Astrocyte of the cerebellum (primary cell): ENCODE measurements around the gene TLE4.
A peak's percentile ranks its signal among the peaks of the same experiment; 100 is the strongest.
"Not testable (repeated sequence)": the region's sequence is repeated elsewhere in the genome, so short reads cannot be mapped to it uniquely, and the experiment has no call there.

Source experiments
- DNase-seq: peaks from one replicate; pipeline ENCODE4 v3.0.0-alpha.2; 2011; ENCODE audit warnings: low read depth
- H3K4me3 ChIP-seq: 2 replicates; pipeline ENCODE4 v1.5.1; 2011; ENCODE audit warnings: mild to moderate bottlenecking, low read depth, low read length, moderate library complexity
- in situ Hi-C: cut with HindIII; loops from 2 replicates; pipeline ENCODE4 v1.10.0; 2017; ENCODE audit warnings: low sequenced_read_pairs
- TF ChIP-seq, protein P1 (sequence below): IDR thresholded peaks from 2 replicates; pipeline ENCODE4 v1.5.1; 2012; ENCODE audit warnings: low read length, low read depth, moderate library complexity, mild to moderate bottlenecking; ENCODE audit errors: missing control alignments

TLE4 gene

DNA sequence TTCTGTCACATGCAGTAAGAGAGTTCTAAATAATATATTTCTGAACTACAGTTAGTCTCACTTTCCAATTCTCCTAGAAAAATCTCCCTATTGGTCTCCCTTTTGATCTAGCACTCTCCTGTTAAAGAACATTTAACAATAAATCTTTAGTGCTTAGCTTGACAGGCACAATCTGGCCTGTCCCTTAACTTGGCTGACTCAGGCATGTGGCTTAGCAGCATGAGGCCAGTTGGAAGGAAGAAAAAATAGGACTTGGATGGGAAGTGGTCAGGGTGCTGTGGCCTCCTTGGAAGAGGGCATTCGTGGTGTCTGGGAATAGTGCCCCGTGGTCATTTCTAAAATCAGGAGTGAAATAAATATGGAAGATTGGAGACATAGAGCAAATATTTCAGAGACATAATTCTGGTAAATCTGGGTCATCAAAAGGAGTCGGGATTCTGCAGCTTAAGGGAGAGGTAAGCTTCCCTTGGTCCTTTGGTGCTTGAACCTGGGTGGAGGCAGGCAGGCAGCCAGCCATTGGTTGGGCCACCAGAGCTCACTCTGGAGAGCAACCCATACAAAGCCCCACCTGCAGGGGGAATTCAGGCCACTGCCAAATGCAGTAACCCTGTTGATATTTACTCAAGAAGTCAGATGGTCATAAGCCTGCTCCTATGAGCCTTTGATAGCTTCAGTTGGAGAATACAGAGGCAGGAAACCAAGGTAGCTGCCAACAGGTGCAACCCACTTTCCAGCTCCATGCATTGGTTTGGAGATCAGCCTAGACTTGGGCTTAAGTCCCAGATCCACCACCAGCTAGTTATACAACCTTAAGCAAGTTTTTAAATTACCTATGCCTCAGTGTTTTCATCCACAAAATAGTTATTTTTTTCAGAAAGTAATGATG lies 28.8 kb upstream of the TLE4 start:
- TF ChIP-seq, protein P1, sequence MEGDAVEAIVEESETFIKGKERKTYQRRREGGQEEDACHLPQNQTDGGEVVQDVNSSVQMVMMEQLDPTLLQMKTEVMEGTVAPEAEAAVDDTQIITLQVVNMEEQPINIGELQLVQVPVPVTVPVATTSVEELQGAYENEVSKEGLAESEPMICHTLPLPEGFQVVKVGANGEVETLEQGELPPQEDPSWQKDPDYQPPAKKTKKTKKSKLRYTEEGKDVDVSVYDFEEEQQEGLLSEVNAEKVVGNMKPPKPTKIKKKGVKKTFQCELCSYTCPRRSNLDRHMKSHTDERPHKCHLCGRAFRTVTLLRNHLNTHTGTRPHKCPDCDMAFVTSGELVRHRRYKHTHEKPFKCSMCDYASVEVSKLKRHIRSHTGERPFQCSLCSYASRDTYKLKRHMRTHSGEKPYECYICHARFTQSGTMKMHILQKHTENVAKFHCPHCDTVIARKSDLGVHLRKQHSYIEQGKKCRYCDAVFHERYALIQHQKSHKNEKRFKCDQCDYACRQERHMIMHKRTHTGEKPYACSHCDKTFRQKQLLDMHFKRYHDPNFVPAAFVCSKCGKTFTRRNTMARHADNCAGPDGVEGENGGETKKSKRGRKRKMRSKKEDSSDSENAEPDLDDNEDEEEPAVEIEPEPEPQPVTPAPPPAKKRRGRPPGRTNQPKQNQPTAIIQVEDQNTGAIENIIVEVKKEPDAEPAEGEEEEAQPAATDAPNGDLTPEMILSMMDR: no peak
- H3K4me3 ChIP-seq: no peak overlapping the region
- in situ Hi-C loops: loop anchor here (5.0 to 25.0 kb wide), 2 partner anchors 36 to 256 kb away; no protein-coding TSS in a partner anchor
- DNase-seq: peak; percentile 13

DNA sequence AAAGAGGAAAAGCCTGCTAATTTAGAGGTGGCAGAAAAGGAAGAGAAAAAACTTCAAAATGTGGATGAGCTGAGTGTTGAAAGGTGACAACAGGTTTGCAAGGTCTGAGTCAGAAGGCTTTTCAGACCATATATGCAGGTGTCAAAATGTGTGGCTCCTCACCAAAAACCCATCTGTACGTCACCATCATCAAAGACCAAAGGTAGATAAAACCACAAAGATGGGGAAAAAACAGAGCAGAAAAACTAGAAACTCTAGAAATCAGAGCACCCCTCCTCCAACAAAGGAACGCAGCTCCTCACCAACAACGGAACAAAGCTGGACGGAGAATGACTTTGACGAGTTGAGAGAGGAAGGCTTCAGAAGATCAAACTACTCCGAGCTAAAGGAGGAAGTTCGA lies 27.4 kb upstream of the TLE4 start:
- H3K4me3 ChIP-seq, DNase-seq: not testable (repeated sequence)
- in situ Hi-C loops: loop anchor here (5.0 to 25.0 kb wide), 2 partner anchors 37 to 257 kb away; no protein-coding TSS in a partner anchor

DNA sequence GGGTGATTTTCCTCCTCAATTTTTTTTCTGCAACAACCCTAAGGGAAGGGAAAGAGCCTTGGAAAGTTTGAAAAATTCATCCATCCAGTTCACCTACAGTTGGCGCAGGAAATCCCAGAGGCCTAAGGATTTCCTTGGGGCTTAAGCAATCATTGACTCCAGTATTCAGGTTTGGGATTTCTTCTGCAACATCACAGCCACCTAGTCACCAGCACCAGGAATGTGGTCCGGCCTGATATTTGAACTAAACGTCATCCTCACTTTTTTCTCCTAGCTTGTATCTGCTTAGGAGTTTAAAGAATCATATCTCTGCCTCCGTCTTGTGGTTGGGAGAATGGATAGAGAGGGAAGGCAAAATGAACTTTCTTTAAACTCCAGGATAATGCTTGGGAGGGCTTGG lies 20.2 kb upstream of the TLE4 start:
- no peak for DNase-seq
- TF ChIP-seq, protein P1: no peak
- in situ Hi-C loops: no loop called here
- H3K4me3 ChIP-seq: no peak overlapping the region

DNA sequence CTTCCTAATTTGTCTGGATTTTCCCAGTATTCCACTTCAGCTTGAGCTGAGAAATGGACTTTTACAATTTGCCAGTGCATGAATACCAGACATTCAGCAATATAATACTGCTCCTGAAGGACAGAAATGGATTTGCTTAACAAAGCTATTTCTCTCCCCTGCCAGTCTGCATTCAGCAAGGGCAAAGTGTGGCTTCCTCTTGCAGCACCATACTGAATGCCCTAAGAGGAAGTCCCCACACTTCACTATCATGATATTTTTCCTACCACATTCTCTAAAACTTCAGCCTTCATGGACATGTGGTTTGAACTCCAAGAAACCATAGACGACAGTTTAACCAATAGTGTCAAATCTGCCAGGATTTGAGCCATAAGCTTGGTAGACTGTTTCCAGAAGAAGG lies 19.8 kb upstream of the TLE4 start:
- no peak for DNase-seq
- in situ Hi-C loops: no loop called here
- no peak overlapping the region for H3K4me3 ChIP-seq
- TF ChIP-seq, protein P1: no peak

GRCh38 chr9:79555474-79556089 lies 16.2 kb upstream of the TLE4 start:
- no peak for DNase-seq
- in situ Hi-C loops: no loop called here
- no peak overlapping the region for H3K4me3 ChIP-seq
- TF ChIP-seq, protein P1: no peak

DNA sequence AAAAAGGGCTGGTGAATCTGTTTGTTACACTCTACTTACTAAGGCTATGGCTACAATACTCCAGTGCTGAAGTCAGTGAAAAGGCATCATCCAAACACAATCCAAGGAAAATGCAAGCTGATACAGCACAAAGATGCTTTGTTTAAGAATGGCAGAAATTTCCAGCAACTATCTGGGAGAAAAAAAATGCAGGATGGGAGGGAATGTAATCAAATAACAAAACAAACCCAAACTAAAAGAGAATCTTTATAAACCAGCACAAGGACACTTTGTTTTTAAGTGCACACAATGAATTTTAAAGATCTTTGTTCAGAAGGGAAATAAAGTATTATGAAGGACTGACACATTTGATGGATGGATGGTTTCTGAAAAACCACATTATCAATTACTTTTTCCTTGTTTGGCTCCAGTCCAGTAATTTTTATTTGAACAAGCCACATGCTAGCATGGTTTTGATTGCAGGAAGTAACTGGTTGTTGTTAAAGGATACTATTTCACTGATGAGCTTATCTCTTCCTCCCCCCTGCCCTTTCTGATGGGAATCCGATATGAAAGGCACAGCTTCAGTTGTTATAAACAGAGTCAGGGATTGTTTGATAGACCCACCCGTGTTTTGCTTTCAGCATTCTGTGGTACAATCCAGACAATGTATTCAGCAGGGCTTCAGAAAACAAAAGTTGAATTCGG lies 12.1 kb upstream of the TLE4 start:
- in situ Hi-C loops: no loop called here
- TF ChIP-seq, protein P1: no peak
- H3K4me3 ChIP-seq: no peak overlapping the region

More for the DNA sequence above, 12.1 kb upstream of the TLE4 start:
- no peak for DNase-seq
